ENCODE measurements around the gene PUM2.

Gene PUM2

GRCh38 chr2:20210462-20210861, 140.2 kb downstream of the PUM2 start:
- H3K9me3 ChIP-seq (ENCODE audit: insufficient read depth, low read length): no peaks in the 10 kb centered on the region
- H3K4me2 ChIP-seq (ENCODE audit: low read depth, low read length, poor library complexity, severe bottlenecking): no peak overlapping the region
- no peaks in the 10 kb centered on the region for H3K79me2 ChIP-seq (ENCODE audit: insufficient read depth, low read length)
- H4K20me1 ChIP-seq (ENCODE audit: low read depth, low read length): no peaks in the 10 kb centered on the region
- H2AFZ ChIP-seq (ENCODE audit: low read depth, low read length, severe bottlenecking): no peak overlapping the region
- no peak overlapping the region for H3K9ac ChIP-seq (ENCODE audit: low read length)
- no peaks in the 10 kb centered on the region for H3K9me2 ChIP-seq (replicated peaks; ENCODE audit: insufficient read depth, low read length)
- H3K27ac ChIP-seq (ENCODE audit: low read depth, low read length): no peak overlapping the region
- H3F3A ChIP-seq (ENCODE audit: insufficient read depth): no peaks in the 10 kb centered on the region
- no peak overlapping the region for H3K4me3 ChIP-seq (ENCODE audit: insufficient read depth, low read length, poor library complexity, severe bottlenecking)
- H3K27me3 ChIP-seq (ENCODE audit: low read length): no peaks in the 10 kb centered on the region
- H3K36me3 ChIP-seq (ENCODE audit: low read length): no peaks in the 10 kb centered on the region
- no peak for TF ChIP-seq CTCF (IDR thresholded peaks at IDR 0.05; ENCODE audit: insufficient read depth, low read length, poor library complexity, severe bottlenecking)
- no peak for TF ChIP-seq EZH2phosphoT487 (conservative IDR thresholded peaks at IDR 0.05; ENCODE audit: low read length)

- H3K9ac ChIP-seq (ENCODE audit: low read length): no peak overlapping the region
- TF ChIP-seq CTCF (IDR thresholded peaks at IDR 0.05; ENCODE audit: insufficient read depth, low read length, poor library complexity, severe bottlenecking) (no peak), EZH2phosphoT487 (conservative IDR thresholded peaks at IDR 0.05; ENCODE audit: low read length) (no peak)
- no peaks in the 10 kb centered on the region for H4K20me1 ChIP-seq (ENCODE audit: low read depth, low read length)
- no peaks in the 10 kb centered on the region for H3K27me3 ChIP-seq (ENCODE audit: low read length)
- no peak overlapping the region for H2AFZ ChIP-seq (ENCODE audit: low read depth, low read length, severe bottlenecking)
- H3K79me2 ChIP-seq (ENCODE audit: insufficient read depth, low read length): no peaks in the 10 kb centered on the region
- no peak overlapping the region for H3K27ac ChIP-seq (ENCODE audit: low read depth, low read length)
- H3F3A ChIP-seq (ENCODE audit: insufficient read depth): no peaks in the 10 kb centered on the region
- H3K4me3 ChIP-seq (ENCODE audit: insufficient read depth, low read length, poor library complexity, severe bottlenecking): no peak overlapping the region
- no peaks in the 10 kb centered on the region for H3K36me3 ChIP-seq (ENCODE audit: low read length)
- H3K9me2 ChIP-seq (replicated peaks; ENCODE audit: insufficient read depth, low read length): no peaks in the 10 kb centered on the region
- no peaks in the 10 kb centered on the region for H3K9me3 ChIP-seq (ENCODE audit: insufficient read depth, low read length)
- no peak overlapping the region for H3K4me2 ChIP-seq (ENCODE audit: low read depth, low read length, poor library complexity, severe bottlenecking)
These were observed 141.1 kb downstream of the PUM2 start for GRCh38 chr2:20209373-20210109.

GRCh38 chr2:20208476-20208859, 142.2 kb downstream of the PUM2 start:
- Histone ChIP-seq H3F3A (ENCODE audit: insufficient read depth) (no peaks in the 10 kb centered on the region), H3K9me2 (replicated peaks; ENCODE audit: insufficient read depth, low read length) (no peaks in the 10 kb centered on the region), H4K20me1 (ENCODE audit: low read depth, low read length) (no peaks in the 10 kb centered on the region), H3K9me3 (ENCODE audit: insufficient read depth, low read length) (no peaks in the 10 kb centered on the region), H3K4me3 (ENCODE audit: insufficient read depth, low read length, poor library complexity, severe bottlenecking) (no peak overlapping the region), H3K9ac (ENCODE audit: low read length) (no peak overlapping the region), H3K4me2 (ENCODE audit: low read depth, low read length, poor library complexity, severe bottlenecking) (no peak overlapping the region), H3K36me3 (ENCODE audit: low read length) (no peaks in the 10 kb centered on the region), H3K27me3 (ENCODE audit: low read length) (no peaks in the 10 kb centered on the region), H3K27ac (ENCODE audit: low read depth, low read length) (no peak overlapping the region), H3K79me2 (ENCODE audit: insufficient read depth, low read length) (no peaks in the 10 kb centered on the region), H2AFZ (ENCODE audit: low read depth, low read length, severe bottlenecking) (no peak overlapping the region)
- TF ChIP-seq EZH2phosphoT487 (conservative IDR thresholded peaks at IDR 0.05; ENCODE audit: low read length) (no peak), CTCF (IDR thresholded peaks at IDR 0.05; ENCODE audit: insufficient read depth, low read length, poor library complexity, severe bottlenecking) (no peak)
